Lower lobe of right lung (tissue), 2 donors: ENCODE measurements around the gene BIRC5. TPM values are rescaled to one million over a fixed set of nuclear protein-coding genes. Genes with fewer than 3 reads are reported as not detected.

Experiments used
- ATAC-seq, 2 donors: fragments of 200-7000 bp; cut with Tn5 transposase; one replicate each; pipeline ENCODE4 v1.9.1; 2020 to 2022; ENCODE audit warnings: mild to moderate bottlenecking in 2 of 2, moderate library complexity in 2 of 2
- DNase-seq: peaks from one replicate; pipeline ENCODE4 v3.0.0-alpha.2; 2020
- H3K27ac ChIP-seq: fragments of 200-600 bp; one replicate; pipeline ENCODE4 v1.8.0; 2022
- H3K27me3 ChIP-seq: fragments of 200-600 bp; one replicate; pipeline ENCODE4 v1.8.0; 2022; ENCODE audit warnings: low read depth
- H3K36me3 ChIP-seq: fragments of 200-600 bp; one replicate; pipeline ENCODE4 v1.8.0; 2022; ENCODE audit warnings: mild to moderate bottlenecking
- H3K4me1 ChIP-seq: fragments of 200-600 bp; one replicate; pipeline ENCODE4 v1.8.0; 2022
- H3K4me3 ChIP-seq: fragments of 200-600 bp; one replicate; pipeline ENCODE4 v1.8.0; 2022; ENCODE audit warnings: mild to moderate bottlenecking
- H3K9me3 ChIP-seq: fragments of 200-600 bp; one replicate; pipeline ENCODE4 v1.8.0; 2022
- intact Hi-C: fragments of 100-400 bp; cut with DNase I; formaldehyde crosslinking; loops from one replicate; pipeline ENCODE4 v1.11.0; 2022
- long read RNA-seq: library from polyadenylated mRNA; unstranded; transcript quantifications from one replicate; pipeline ENCODE4 v2.0.0, GENCODE V29; 2021
- total RNA-seq: library from RNA; stranded (reverse); fragmentation: NEBNext Ultra II Directional; extraction: Animal tissue kit (Norgen Biotek cat#: 25700); gene quantifications from one replicate; pipeline ENCODE4 v1.2.1, GENCODE V29; 2021
- TF ChIP-seq, protein P1 (sequence below): fragments of 200-600 bp; IDR thresholded peaks from one replicate; pipeline ENCODE4 v1.8.0; 2022; ENCODE audit warnings: antibody characterized with exemption, mild to moderate bottlenecking
- donor health status: DM: no; HTN: yes; CAD: no; lungs with severe emphysema.

Gene BIRC5
- 1.8 TPM for total RNA-seq
- long read RNA-seq, partial matches to known transcripts, result 0 of 4 reads
- long read RNA-seq, other reads (novel, unspliced or antisense), result 0 of 4 reads

DNA sequence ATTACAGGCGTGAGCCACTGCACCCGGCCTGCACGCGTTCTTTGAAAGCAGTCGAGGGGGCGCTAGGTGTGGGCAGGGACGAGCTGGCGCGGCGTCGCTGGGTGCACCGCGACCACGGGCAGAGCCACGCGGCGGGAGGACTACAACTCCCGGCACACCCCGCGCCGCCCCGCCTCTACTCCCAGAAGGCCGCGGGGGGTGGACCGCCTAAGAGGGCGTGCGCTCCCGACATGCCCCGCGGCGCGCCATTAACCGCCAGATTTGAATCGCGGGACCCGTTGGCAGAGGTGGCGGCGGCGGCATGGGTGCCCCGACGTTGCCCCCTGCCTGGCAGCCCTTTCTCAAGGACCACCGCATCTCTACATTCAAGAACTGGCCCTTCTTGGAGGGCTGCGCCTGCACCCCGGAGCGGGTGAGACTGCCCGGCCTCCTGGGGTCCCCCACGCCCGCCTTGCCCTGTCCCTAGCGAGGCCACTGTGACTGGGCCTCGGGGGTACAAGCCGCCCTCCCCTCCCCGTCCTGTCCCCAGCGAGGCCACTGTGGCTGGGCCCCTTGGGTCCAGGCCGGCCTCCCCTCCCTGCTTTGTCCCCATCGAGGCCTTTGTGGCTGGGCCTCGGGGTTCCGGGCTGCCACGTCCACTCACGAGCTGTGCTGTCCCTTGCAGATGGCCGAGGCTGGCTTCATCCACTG lies at the start of gene BIRC5:
Gene BIRC5, plus strand, starts transcription at position 238 of the 690 bp plus-strand sequence. Its CDS starts 64 bp downstream, at position 302.
- TF ChIP-seq, protein P1, sequence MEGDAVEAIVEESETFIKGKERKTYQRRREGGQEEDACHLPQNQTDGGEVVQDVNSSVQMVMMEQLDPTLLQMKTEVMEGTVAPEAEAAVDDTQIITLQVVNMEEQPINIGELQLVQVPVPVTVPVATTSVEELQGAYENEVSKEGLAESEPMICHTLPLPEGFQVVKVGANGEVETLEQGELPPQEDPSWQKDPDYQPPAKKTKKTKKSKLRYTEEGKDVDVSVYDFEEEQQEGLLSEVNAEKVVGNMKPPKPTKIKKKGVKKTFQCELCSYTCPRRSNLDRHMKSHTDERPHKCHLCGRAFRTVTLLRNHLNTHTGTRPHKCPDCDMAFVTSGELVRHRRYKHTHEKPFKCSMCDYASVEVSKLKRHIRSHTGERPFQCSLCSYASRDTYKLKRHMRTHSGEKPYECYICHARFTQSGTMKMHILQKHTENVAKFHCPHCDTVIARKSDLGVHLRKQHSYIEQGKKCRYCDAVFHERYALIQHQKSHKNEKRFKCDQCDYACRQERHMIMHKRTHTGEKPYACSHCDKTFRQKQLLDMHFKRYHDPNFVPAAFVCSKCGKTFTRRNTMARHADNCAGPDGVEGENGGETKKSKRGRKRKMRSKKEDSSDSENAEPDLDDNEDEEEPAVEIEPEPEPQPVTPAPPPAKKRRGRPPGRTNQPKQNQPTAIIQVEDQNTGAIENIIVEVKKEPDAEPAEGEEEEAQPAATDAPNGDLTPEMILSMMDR, result no peak
- ATAC-seq, result peak; percentile 99
- no peaks in the 10 kb centered on the region for H3K36me3 ChIP-seq
- no peaks in the 10 kb centered on the region for H3K9me3 ChIP-seq
- H3K4me1 ChIP-seq, result peaks cover 12% of the 10 kb centered on the region
- H3K27me3 ChIP-seq, result no peaks in the 10 kb centered on the region
- no peak within 1 kb of the TSS for H3K27ac ChIP-seq
- intact Hi-C loops, result no loop called here
- H3K4me3 ChIP-seq, result peak within 1 kb of the TSS; percentile 55
- DNase-seq, result peak; percentile 93

DNA sequence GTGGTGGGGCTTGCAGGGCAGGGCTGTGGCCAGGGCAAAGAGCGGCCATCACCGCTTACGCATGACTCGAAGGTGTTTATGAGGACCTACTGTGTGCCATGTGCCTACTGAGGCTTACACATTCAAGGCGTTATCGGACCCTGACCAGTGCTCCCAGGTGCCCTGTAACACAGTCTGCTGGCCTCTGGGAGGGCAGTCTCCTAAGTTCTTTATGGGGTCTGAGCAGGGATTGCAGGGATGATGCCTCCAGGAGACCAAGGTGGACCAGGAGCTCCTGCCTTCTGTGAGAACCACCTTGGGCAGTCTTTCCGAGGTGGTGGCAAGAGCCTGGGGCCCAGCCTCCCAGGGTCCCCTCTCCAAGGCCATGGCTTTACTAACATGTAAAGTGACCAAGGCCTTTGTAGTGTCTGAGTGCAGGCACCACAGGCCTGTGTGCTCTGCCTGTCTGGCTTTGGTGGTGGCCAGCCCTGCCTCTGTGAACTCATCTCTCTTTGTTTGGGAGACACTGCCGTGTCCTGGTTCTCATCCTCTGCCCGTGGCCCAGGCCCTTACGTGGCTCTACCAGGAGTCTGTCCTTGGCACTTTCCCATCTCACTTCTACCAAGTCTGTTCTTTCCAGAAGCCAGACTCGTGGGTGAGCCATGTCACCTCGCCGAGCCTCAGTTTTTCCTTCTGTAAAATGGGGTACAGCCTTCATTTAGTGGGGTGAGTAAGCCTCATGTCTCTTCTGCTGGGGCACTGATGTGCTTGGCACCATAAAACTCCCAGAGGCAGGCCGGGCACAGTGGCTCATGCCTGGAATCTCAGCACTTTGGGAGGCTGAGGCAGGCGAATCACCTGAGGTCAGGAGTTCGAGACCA lies 49.1 kb upstream of the BIRC5 start:
- Histone ChIP-seq H3K4me1 (peaks cover 15% of the 10 kb centered on the region), H3K9me3 (no peaks in the 10 kb centered on the region), H3K27ac (no peak overlapping the region), H3K27me3 (no peaks in the 10 kb centered on the region), H3K36me3 (no peaks in the 10 kb centered on the region), H3K4me3 (no peak overlapping the region)
- TF ChIP-seq, protein P1, result no peak
- ATAC-seq, result no peak
- no peak for DNase-seq
- intact Hi-C loops, result no loop called here

DNA sequence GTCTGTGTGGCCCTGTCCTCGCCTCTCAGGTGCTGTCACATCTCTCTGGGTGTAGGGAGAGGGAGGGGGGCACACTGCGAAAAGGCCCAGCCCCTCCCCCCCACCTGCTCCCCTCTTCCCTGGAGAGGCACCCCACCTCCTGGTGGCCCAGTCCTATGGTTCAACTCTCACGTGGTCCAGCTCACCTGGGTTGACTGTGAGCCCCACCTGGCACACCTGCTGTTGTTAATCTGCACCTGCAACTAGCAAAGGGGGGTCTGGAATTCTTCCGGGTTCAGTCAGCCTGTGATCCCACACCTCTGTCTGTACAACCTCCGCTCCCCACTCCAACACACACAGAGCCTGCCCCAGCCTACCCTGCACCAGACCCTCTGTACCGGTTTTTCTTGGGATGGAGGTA lies 47.6 kb upstream of the BIRC5 start:
- no peak overlapping the region for H3K27ac ChIP-seq
- no peak for DNase-seq
- H3K9me3 ChIP-seq, result no peaks in the 10 kb centered on the region
- no peak overlapping the region for H3K4me3 ChIP-seq
- no peaks in the 10 kb centered on the region for H3K27me3 ChIP-seq
- TF ChIP-seq, protein P1, result no peak
- intact Hi-C loops, result no loop called here
- H3K4me1 ChIP-seq, result peaks cover 29% of the 10 kb centered on the region
- ATAC-seq, result no peak
- peaks cover 6% of the 10 kb centered on the region for H3K36me3 ChIP-seq

DNA sequence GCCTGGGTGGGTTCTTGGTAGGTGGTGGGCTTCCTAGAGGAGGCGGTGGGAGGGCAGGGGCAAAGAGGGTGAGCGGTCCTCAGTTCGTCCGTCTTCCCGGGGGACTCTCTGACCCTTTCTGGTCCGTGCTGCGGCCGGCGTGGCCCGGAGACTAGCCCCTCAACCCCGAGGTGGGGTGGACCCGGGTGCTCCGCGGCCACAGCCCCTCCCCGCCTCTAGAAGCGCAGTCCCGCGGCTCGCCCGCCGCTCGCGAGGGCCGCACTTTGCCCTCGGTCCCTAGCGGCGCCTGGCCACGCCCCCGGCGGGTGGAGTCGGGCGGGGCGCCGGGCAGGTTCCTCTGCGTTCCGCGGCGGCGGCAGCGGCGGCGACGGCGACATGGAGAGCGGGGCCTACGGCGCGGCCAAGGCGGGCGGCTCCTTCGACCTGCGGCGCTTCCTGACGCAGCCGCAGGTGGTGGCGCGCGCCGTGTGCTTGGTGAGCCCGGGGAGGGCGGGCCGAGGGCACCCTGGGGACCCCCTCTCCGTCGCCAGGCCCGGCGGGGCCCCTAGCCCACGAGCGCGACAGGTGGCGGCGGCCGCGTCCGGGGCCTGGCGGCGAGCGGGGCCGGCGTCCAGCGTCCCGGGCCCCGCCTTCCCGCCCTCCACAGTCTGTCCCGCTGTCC lies 45.7 kb upstream of the BIRC5 start, which contains the start of gene SYNGR2:
Gene SYNGR2, plus strand, starts transcription at position 340 of the 661 bp plus-strand sequence. Its CDS starts 36 bp downstream, at position 376.
- peak within 1 kb of the TSS; percentile 86 for H3K27ac ChIP-seq
- no peaks in the 10 kb centered on the region for H3K9me3 ChIP-seq
- no peaks in the 10 kb centered on the region for H3K27me3 ChIP-seq
- intact Hi-C loops, result no loop called here
- DNase-seq (peak; percentile 93), ATAC-seq (peak; percentile 86 to 90)
- peaks cover 25% of the 10 kb centered on the region for H3K36me3 ChIP-seq
- TF ChIP-seq, protein P1, result no peak
- H3K4me3 ChIP-seq, result peak within 1 kb of the TSS; percentile 90
- peaks cover 49% of the 10 kb centered on the region for H3K4me1 ChIP-seq
